Pancreas (tissue), 10 donors: ENCODE data around the gene CROCC2. TPM values are rescaled to one million over a fixed set of nuclear protein-coding genes. Genes with fewer than 3 reads are reported as not detected.
A peak's percentile ranks its signal among the peaks of the same experiment; 100 is the strongest.

ENCODE experiments used
- ATAC-seq, 4 donors: fragments of 200-7000 bp; cut with Tn5 transposase; one replicate each; pipeline versions ENCODE4 v1.8.0 to v1.9.1; 2020; ENCODE audit warnings: mild to moderate bottlenecking in 4 of 4, moderate library complexity in 4 of 4
- DNase-seq, 6 donors: peaks; one replicate each; pipeline ENCODE4 v3.0.0-alpha.2; 2020
- FAIRE-seq: peaks from 2 replicates; lab custom pipeline; 2012; peaks lifted over from hg19 to GRCh38; lab: Jason Lieb, UNC
- H3K27ac ChIP-seq, 4 donors: fragments of 200-600 bp; sonication (generic); 1 replicate in 3 of 4; 2 replicates in 1 of 4; pipeline versions ENCODE4 v1.5.0 to v1.8.0; 2020
- H3K27me3 ChIP-seq, 4 donors: fragments of 200-600 bp; one replicate each; pipeline ENCODE4 v1.8.0; 2021
- H3K36me3 ChIP-seq, 3 donors: fragments of 200-600 bp; sonication (generic) in 1 of 3; one replicate each; pipeline versions ENCODE4 v1.5.0 to v1.8.0; 2020 to 2021
- H3K4me1 ChIP-seq, 3 donors: fragments of 200-600 bp; one replicate each; pipeline ENCODE4 v1.8.0; 2021
- H3K4me3 ChIP-seq, 4 donors: fragments of 200-600 bp; sonication (generic) in 2 of 4; one replicate each; pipeline versions ENCODE4 v1.5.0 to v1.8.0; 2020 to 2021
- H3K9me3 ChIP-seq, 4 donors: fragments of 200-600 bp; one replicate each; pipeline ENCODE4 v1.8.0; 2021
- WGBS, 2 donors: extraction: QIAGEN DNeasy Blood & Tissue Kit; methylation state at CpG; one replicate each; pipeline ENCODE4 v1.1.7; 2013; 5-methylcytosine and 5-hydroxymethylcytosine counted together
- intact Hi-C, 3 donors: fragments of 100-400 bp; cut with DNase I; formaldehyde crosslinking; loops; one replicate each; pipeline versions ENCODE4 v1.11.1 to v1.14.2; 2022
- polyA plus RNA-seq, 2 donors: library from polyadenylated mRNA; stranded (reverse); fragments of 200-250 nt; gene quantifications; one replicate each; pipeline ENCODE4 v1.2.3, GENCODE V29; 2013
- total RNA-seq, 6 donors: library from RNA; stranded (reverse); fragmentation: NEBNext Ultra II Directional in 4 of 6; extraction: Animal tissue kit (Norgen Biotek cat#: 25700) in 4 of 6; gene quantifications; one replicate each; pipeline versions ENCODE4 v1.2.1 to v1.2.4, GENCODE V29; 2021 to 2023
- TF ChIP-seq, protein P1 (sequence below), 4 donors: fragments of 200-600 bp; sonication (generic) in 3 of 4; IDR thresholded peaks; one replicate each; pipeline versions ENCODE4 v1.5.0 to v1.8.0; 2021; ENCODE audit warnings: antibody characterized with exemption in 4 of 4
- donor health status: healthy with polysubstance abuse.
- donor health status: DM: no; HTN: no; CAD: no; lungs with moderate emphysema.
- donor health status: DM: no; HTN: no; CAD: no.
- donor health status: control.
- donor health status: control.
- donor health status: Bipolar disorder and iron deficiency.
- donor health status: DM: yes; HTN: yes; CAD: no.
- donor health status: DM: no; HTN: no; CAD: no.
- donor health status: DM: no; HTN: no; CAD: no.
- donor health status: DM: yes; HTN: yes; CAD: no.

The CROCC2 gene
- total and polyA plus RNA-seq, 8 donors, result 0.04 to 0.05 (median 0.04) TPM; not detected in 5

DNA sequence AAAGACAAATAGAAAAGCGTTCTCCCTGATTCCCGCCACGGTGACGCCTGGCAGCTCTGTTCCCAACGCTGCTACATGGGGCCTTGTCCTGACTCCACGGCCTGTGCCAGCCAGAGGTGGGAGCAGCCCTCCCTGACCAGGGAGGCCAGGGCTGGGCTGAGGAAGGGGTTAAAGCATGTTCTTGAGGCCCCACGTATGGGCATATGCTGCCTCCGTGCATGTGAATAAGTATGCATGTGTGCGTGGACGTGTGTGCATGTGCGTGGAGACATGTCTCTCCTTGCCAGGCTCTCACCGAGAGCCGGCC lies 90.7 kb downstream of the CROCC2 start:
- Histone ChIP-seq H3K27me3 (no peaks in the 10 kb centered on the region), H3K4me1 (peaks cover 13 to 25% (median 20%) of the 10 kb centered on the region in 3 donors), H3K36me3 (no peaks in the 10 kb centered on the region), H3K9me3 (no peaks in the 10 kb centered on the region), H3K27ac (peak overlapping the region in 2 of 4 donors; percentile 31 to 42), H3K4me3 (no peak overlapping the region)
- FAIRE-seq, result no peak
- ATAC-seq, result no peak
- DNase-seq, result peak in 2 of 6 donors; percentile 11 to 36
- TF ChIP-seq, protein P1, sequence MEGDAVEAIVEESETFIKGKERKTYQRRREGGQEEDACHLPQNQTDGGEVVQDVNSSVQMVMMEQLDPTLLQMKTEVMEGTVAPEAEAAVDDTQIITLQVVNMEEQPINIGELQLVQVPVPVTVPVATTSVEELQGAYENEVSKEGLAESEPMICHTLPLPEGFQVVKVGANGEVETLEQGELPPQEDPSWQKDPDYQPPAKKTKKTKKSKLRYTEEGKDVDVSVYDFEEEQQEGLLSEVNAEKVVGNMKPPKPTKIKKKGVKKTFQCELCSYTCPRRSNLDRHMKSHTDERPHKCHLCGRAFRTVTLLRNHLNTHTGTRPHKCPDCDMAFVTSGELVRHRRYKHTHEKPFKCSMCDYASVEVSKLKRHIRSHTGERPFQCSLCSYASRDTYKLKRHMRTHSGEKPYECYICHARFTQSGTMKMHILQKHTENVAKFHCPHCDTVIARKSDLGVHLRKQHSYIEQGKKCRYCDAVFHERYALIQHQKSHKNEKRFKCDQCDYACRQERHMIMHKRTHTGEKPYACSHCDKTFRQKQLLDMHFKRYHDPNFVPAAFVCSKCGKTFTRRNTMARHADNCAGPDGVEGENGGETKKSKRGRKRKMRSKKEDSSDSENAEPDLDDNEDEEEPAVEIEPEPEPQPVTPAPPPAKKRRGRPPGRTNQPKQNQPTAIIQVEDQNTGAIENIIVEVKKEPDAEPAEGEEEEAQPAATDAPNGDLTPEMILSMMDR (IDR thresholded peaks at IDR 0.05), result no peak
- WGBS, 2 donors, result 68 to 76% methylated on average over 13 of the region's 13 CpGs
- intact Hi-C loops, result no loop called here

DNA sequence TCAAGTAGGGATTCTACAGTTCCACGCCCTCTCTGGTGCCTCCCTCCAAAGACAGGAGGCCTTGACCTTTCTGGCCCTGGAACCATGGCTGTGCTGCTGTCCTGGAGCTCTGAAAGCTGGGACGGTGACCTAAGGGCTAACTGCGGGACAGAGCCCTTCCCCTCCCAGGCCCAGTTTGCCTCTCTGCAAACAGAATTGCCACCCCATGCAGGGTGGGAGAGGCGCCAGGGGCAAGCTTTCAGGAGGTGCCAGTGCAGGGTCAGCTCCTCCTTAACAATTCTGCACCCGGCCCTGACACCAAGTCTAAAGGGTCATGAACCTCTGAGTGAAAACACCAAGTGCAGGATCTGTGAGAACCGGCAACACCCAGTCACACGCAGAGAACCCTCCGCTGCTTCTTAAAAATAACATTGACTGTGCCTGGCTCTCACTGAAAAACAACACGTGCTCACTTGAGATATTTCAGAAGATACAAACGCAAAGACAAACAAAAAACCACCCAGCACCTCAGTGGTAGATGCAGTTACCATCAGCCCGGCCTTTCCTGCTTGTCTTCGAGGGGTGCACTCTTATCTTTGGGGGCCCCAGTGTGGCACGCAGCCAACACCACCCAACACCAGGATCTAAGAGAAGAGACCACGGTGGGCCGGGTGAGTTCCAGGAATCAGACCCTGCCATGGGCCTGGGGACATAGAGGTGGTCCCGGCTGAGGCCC lies 91.2 kb downstream of the CROCC2 start:
- no peak for FAIRE-seq
- TF ChIP-seq, protein P1 (IDR thresholded peaks at IDR 0.05), result no peak
- H3K4me3 ChIP-seq, result peak overlapping the region in 1 of 4 donors; percentile 73
- peak in 4 of 6 donors; percentile 23 to 59 (median 45) for DNase-seq
- H3K27ac ChIP-seq, result peak overlapping the region in 2 of 4 donors; percentile 69 to 72
- WGBS, 2 donors, result 36 to 39% methylated on average over 16 of the region's 16 CpGs
- H3K9me3 ChIP-seq, result no peaks in the 10 kb centered on the region
- no peaks in the 10 kb centered on the region for H3K27me3 ChIP-seq
- intact Hi-C loops, result no loop called here
- no peak for ATAC-seq
- H3K4me1 ChIP-seq, result peaks cover 13 to 25% (median 20%) of the 10 kb centered on the region in 3 donors
- H3K36me3 ChIP-seq, result no peaks in the 10 kb centered on the region

DNA sequence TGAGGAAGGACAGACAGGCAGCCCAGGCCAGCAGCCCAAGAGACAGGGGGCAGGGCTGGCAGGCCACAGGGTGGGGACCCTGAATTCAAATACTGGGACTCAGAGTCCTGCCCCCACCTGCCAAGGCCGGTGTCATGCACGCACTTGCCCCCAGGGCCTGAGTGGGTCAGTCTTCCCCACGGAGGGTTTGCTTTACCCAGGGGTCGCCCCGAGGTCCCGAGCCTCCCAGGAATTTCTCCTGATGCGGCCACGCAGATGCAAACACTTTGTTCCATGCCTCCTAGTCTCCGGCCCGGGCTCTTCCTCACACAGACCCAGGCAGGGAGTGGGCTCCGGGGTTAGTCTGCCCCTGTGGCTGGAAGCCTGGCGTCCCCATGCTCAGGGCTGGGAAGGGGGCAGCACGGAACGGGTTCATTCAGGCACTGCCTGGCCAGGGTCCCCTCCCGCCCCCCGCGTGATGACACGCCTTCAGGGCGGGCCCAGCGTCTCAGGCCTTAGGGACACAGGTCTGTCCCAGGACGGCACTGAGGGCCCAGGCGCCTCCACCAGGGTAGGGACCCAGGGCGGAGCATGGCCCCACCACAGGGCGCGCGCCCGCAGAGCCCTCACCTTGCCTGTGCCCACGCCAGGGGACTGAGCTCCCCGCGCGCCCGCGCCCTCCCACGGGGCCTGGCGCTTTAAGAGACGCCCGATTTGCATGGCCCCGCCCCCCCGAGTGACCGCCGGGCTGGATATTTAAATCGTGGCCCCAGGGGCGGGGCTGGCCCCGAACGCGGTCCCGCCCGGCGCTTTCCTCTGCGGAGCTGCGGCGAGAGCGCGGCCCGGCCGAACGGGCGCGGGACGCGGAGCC lies 91.9 kb downstream of the CROCC2 start, which contains the start of gene SNED1:
SNED1 (plus strand) TSS at position 763 of the 850 bp plus-strand sequence. CDS start 220 bp downstream, outside the sequence.
- Histone ChIP-seq H3K27me3 (no peaks in the 10 kb centered on the region), H3K4me3 (peak within 1 kb of the TSS; percentile 48 to 73 (median 59)), H3K9me3 (no peaks in the 10 kb centered on the region), H3K36me3 (no peaks in the 10 kb centered on the region), H3K27ac (peak within 1 kb of the TSS; percentile 63 to 72 (median 67)), H3K4me1 (peaks cover 13 to 25% (median 20%) of the 10 kb centered on the region in 3 donors)
- FAIRE-seq (no peak), ATAC-seq (peak; percentile 90 to 95 (median 92)), DNase-seq (peak; percentile 85 to 95 (median 90))
- intact Hi-C loops, result no loop called here
- 3 to 4% methylated on average over 54 to 61 of the region's 61 CpGs for WGBS, 2 donors
- TF ChIP-seq, protein P1 (IDR thresholded peaks at IDR 0.05), result no peak

DNA sequence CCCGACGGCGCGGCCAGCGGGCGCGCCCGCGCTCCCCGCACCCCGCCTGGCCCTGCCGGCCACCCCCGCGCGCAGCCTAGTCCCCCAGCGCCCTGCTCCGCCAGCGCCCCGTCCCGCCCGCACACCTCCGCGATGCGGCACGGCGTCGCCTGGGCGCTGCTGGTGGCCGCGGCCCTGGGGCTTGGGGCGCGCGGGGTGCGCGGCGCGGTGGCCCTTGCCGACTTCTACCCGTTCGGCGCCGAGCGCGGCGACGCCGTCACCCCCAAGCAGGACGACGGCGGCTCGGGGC lies 92.5 kb downstream of the CROCC2 start:
- no peaks in the 10 kb centered on the region for H3K36me3 ChIP-seq
- H3K4me3 ChIP-seq, result peak overlapping the region; percentile 48 to 73 (median 59)
- DNase-seq (no peak), FAIRE-seq (no peak), ATAC-seq (no peak)
- TF ChIP-seq, protein P1 (IDR thresholded peaks at IDR 0.05), result no peak
- H3K27ac ChIP-seq, result peak overlapping the region in 1 of 4 donors; percentile 42
- no peaks in the 10 kb centered on the region for H3K9me3 ChIP-seq
- WGBS, 2 donors, result 1% methylated on average over 30 to 51 of the region's 51 CpGs
- no peaks in the 10 kb centered on the region for H3K27me3 ChIP-seq
- intact Hi-C loops, result no loop called here
- peaks cover 13 to 25% (median 20%) of the 10 kb centered on the region in 3 donors for H3K4me1 ChIP-seq
